ENCODE results near the gene ZNF292.

ZNF292 gene

GRCh38 chr6:87203448-87204023, 48.2 kb downstream of the ZNF292 start:
- Histone ChIP-seq H3K18ac (ENCODE audit: low read length) (no peak overlapping the region), H2BK5ac (ENCODE audit: low read length) (no peak overlapping the region), H2AK5ac (ENCODE audit: low read length) (no peak overlapping the region), H3K79me2 (ENCODE audit: control insufficient read depth, insufficient read depth, low read length) (peaks cover 30% of the 10 kb centered on the region), H3K4ac (ENCODE audit: low read depth, low read length) (no peak overlapping the region), H3K4me3 (ENCODE audit: low read length) (no peak overlapping the region), H3K4me1 (ENCODE audit: control insufficient read depth, low read depth, low read length) (no peaks in the 10 kb centered on the region), H4K8ac (ENCODE audit: low read depth, low read length) (no peak overlapping the region), H3K4me2 (ENCODE audit: low read length) (no peak overlapping the region), H3K9ac (ENCODE audit: low read length) (no peak overlapping the region), H3K23ac (ENCODE audit: low read length) (no peak overlapping the region), H3K27me3 (ENCODE audit: insufficient read depth, low read length, poor library complexity) (no peaks in the 10 kb centered on the region), H3K56ac (ENCODE audit: low read length) (no peak overlapping the region), H3K36me3 (ENCODE audit: control insufficient read depth, insufficient read depth, low read length) (no peaks in the 10 kb centered on the region), H3K79me1 (ENCODE audit: low read length) (peaks cover 8% of the 10 kb centered on the region), H4K5ac (ENCODE audit: low read length) (no peak overlapping the region), H2BK15ac (replicated peaks; ENCODE audit: low read depth) (no peak overlapping the region), H2BK120ac (ENCODE audit: low read depth, low read length) (no peak overlapping the region), H3K27ac (ENCODE audit: low read depth, low read length) (no peak overlapping the region)
- whole genome bisulfite sequencing (ENCODE audit: extremely low coverage, insufficient coverage, low lambda C conversion rate), result no CpG with 5 or more reads among the region's 4 CpGs
- DNase-seq, result no peak

GRCh38 chr6:87209812-87210211, 54.4 kb downstream of the ZNF292 start:
- Histone ChIP-seq H3K79me2 (ENCODE audit: control insufficient read depth, insufficient read depth, low read length) (peaks cover 36% of the 10 kb centered on the region), H2BK120ac (ENCODE audit: low read depth, low read length) (no peak overlapping the region), H4K5ac (ENCODE audit: low read length) (no peak overlapping the region), H4K8ac (ENCODE audit: low read depth, low read length) (no peak overlapping the region), H2BK15ac (replicated peaks; ENCODE audit: low read depth) (no peak overlapping the region), H3K4me2 (ENCODE audit: low read length) (no peak overlapping the region), H3K79me1 (ENCODE audit: low read length) (peaks cover 5% of the 10 kb centered on the region), H2BK5ac (ENCODE audit: low read length) (no peak overlapping the region), H3K9ac (ENCODE audit: low read length) (no peak overlapping the region), H3K36me3 (ENCODE audit: control insufficient read depth, insufficient read depth, low read length) (no peaks in the 10 kb centered on the region), H3K27me3 (ENCODE audit: insufficient read depth, low read length, poor library complexity) (no peaks in the 10 kb centered on the region), H3K4me1 (ENCODE audit: control insufficient read depth, low read depth, low read length) (peaks cover 8% of the 10 kb centered on the region), H3K23ac (ENCODE audit: low read length) (no peak overlapping the region), H3K27ac (ENCODE audit: low read depth, low read length) (no peak overlapping the region), H3K4me3 (ENCODE audit: low read length) (no peak overlapping the region), H3K4ac (ENCODE audit: low read depth, low read length) (no peak overlapping the region), H3K18ac (ENCODE audit: low read length) (no peak overlapping the region), H3K56ac (ENCODE audit: low read length) (no peak overlapping the region), H2AK5ac (ENCODE audit: low read length) (no peak overlapping the region)
- no CpG with 5 or more reads among the region's 3 CpGs for WGBS (ENCODE audit: extremely low coverage, insufficient coverage, low lambda C conversion rate)
- DNase-seq, result no peak

- H3K9ac ChIP-seq (ENCODE audit: low read length), result no peak overlapping the region
- peak; percentile 25 for DNase-seq
- H3K27ac ChIP-seq (ENCODE audit: low read depth, low read length), result no peak overlapping the region
- peaks cover 8% of the 10 kb centered on the region for H3K4me1 ChIP-seq (ENCODE audit: control insufficient read depth, low read depth, low read length)
- no peak overlapping the region for H2BK120ac ChIP-seq (ENCODE audit: low read depth, low read length)
- H3K4ac ChIP-seq (ENCODE audit: low read depth, low read length), result no peak overlapping the region
- H2BK5ac ChIP-seq (ENCODE audit: low read length), result no peak overlapping the region
- H3K27me3 ChIP-seq (ENCODE audit: insufficient read depth, low read length, poor library complexity), result no peaks in the 10 kb centered on the region
- no peak overlapping the region for H4K8ac ChIP-seq (ENCODE audit: low read depth, low read length)
- no CpG with 5 or more reads among the region's 1 CpG for WGBS (ENCODE audit: extremely low coverage, insufficient coverage, low lambda C conversion rate)
- H3K79me1 ChIP-seq (ENCODE audit: low read length), result peaks cover 4% of the 10 kb centered on the region
- H3K4me2 ChIP-seq (ENCODE audit: low read length), result no peak overlapping the region
- H3K36me3 ChIP-seq (ENCODE audit: control insufficient read depth, insufficient read depth, low read length), result no peaks in the 10 kb centered on the region
- no peak overlapping the region for H3K23ac ChIP-seq (ENCODE audit: low read length)
- no peak overlapping the region for H3K56ac ChIP-seq (ENCODE audit: low read length)
- peaks cover 30% of the 10 kb centered on the region for H3K79me2 ChIP-seq (ENCODE audit: control insufficient read depth, insufficient read depth, low read length)
- no peak overlapping the region for H2AK5ac ChIP-seq (ENCODE audit: low read length)
- no peak overlapping the region for H4K5ac ChIP-seq (ENCODE audit: low read length)
- H3K18ac ChIP-seq (ENCODE audit: low read length), result no peak overlapping the region
- no peak overlapping the region for H2BK15ac ChIP-seq (replicated peaks; ENCODE audit: low read depth)
- no peak overlapping the region for H3K4me3 ChIP-seq (ENCODE audit: low read length)
Measured at GRCh38 chr6:87210979-87211378, 55.6 kb downstream of the ZNF292 start.

GRCh38 chr6:87212596-87212995, 57.2 kb downstream of the ZNF292 start:
- Histone ChIP-seq H3K56ac (ENCODE audit: low read length) (no peak overlapping the region), H3K79me1 (ENCODE audit: low read length) (peaks cover 2% of the 10 kb centered on the region), H3K18ac (ENCODE audit: low read length) (no peak overlapping the region), H3K9ac (ENCODE audit: low read length) (no peak overlapping the region), H3K27ac (ENCODE audit: low read depth, low read length) (no peak overlapping the region), H2BK15ac (replicated peaks; ENCODE audit: low read depth) (no peak overlapping the region), H3K36me3 (ENCODE audit: control insufficient read depth, insufficient read depth, low read length) (no peaks in the 10 kb centered on the region), H3K4me3 (ENCODE audit: low read length) (no peak overlapping the region), H4K5ac (ENCODE audit: low read length) (no peak overlapping the region), H2BK120ac (ENCODE audit: low read depth, low read length) (no peak overlapping the region), H3K79me2 (ENCODE audit: control insufficient read depth, insufficient read depth, low read length) (peaks cover 25% of the 10 kb centered on the region), H3K27me3 (ENCODE audit: insufficient read depth, low read length, poor library complexity) (no peaks in the 10 kb centered on the region), H4K8ac (ENCODE audit: low read depth, low read length) (no peak overlapping the region), H2AK5ac (ENCODE audit: low read length) (no peak overlapping the region), H2BK5ac (ENCODE audit: low read length) (no peak overlapping the region), H3K4me2 (ENCODE audit: low read length) (no peak overlapping the region), H3K23ac (ENCODE audit: low read length) (no peak overlapping the region), H3K4ac (ENCODE audit: low read depth, low read length) (no peak overlapping the region), H3K4me1 (ENCODE audit: control insufficient read depth, low read depth, low read length) (peaks cover 8% of the 10 kb centered on the region)
- no peak for DNase-seq

GRCh38 chr6:87213364-87213763, 58.0 kb downstream of the ZNF292 start:
- no peak overlapping the region for H3K4me2 ChIP-seq (ENCODE audit: low read length)
- no peak overlapping the region for H3K27ac ChIP-seq (ENCODE audit: low read depth, low read length)
- H3K4me1 ChIP-seq (ENCODE audit: control insufficient read depth, low read depth, low read length), result peaks cover 8% of the 10 kb centered on the region
- H2BK15ac ChIP-seq (replicated peaks; ENCODE audit: low read depth), result no peak overlapping the region
- H2BK5ac ChIP-seq (ENCODE audit: low read length), result no peak overlapping the region
- H3K79me2 ChIP-seq (ENCODE audit: control insufficient read depth, insufficient read depth, low read length), result peaks cover 25% of the 10 kb centered on the region
- H3K36me3 ChIP-seq (ENCODE audit: control insufficient read depth, insufficient read depth, low read length), result no peaks in the 10 kb centered on the region
- no peaks in the 10 kb centered on the region for H3K27me3 ChIP-seq (ENCODE audit: insufficient read depth, low read length, poor library complexity)
- DNase-seq, result peak; percentile 72
- WGBS (ENCODE audit: extremely low coverage, insufficient coverage, low lambda C conversion rate), result no CpG with 5 or more reads among the region's 5 CpGs
- no peak overlapping the region for H2AK5ac ChIP-seq (ENCODE audit: low read length)
- H3K79me1 ChIP-seq (ENCODE audit: low read length), result peaks cover 2% of the 10 kb centered on the region
- no peak overlapping the region for H2BK120ac ChIP-seq (ENCODE audit: low read depth, low read length)
- H4K8ac ChIP-seq (ENCODE audit: low read depth, low read length), result no peak overlapping the region
- no peak overlapping the region for H4K5ac ChIP-seq (ENCODE audit: low read length)
- H3K9ac ChIP-seq (ENCODE audit: low read length), result no peak overlapping the region
- no peak overlapping the region for H3K18ac ChIP-seq (ENCODE audit: low read length)
- H3K4me3 ChIP-seq (ENCODE audit: low read length), result no peak overlapping the region
- no peak overlapping the region for H3K23ac ChIP-seq (ENCODE audit: low read length)
- H3K4ac ChIP-seq (ENCODE audit: low read depth, low read length), result no peak overlapping the region
- no peak overlapping the region for H3K56ac ChIP-seq (ENCODE audit: low read length)

- Histone ChIP-seq H3K4me2 (ENCODE audit: low read length) (no peak overlapping the region), H3K36me3 (ENCODE audit: control insufficient read depth, insufficient read depth, low read length) (no peaks in the 10 kb centered on the region), H3K23ac (ENCODE audit: low read length) (no peak overlapping the region), H3K18ac (ENCODE audit: low read length) (no peak overlapping the region), H3K9ac (ENCODE audit: low read length) (no peak overlapping the region), H3K4me1 (ENCODE audit: control insufficient read depth, low read depth, low read length) (peaks cover 8% of the 10 kb centered on the region), H4K5ac (ENCODE audit: low read length) (no peak overlapping the region), H3K27me3 (ENCODE audit: insufficient read depth, low read length, poor library complexity) (no peaks in the 10 kb centered on the region), H3K27ac (ENCODE audit: low read depth, low read length) (no peak overlapping the region), H3K79me1 (ENCODE audit: low read length) (peaks cover 2% of the 10 kb centered on the region), H4K8ac (ENCODE audit: low read depth, low read length) (no peak overlapping the region), H2BK120ac (ENCODE audit: low read depth, low read length) (no peak overlapping the region), H2BK15ac (replicated peaks; ENCODE audit: low read depth) (no peak overlapping the region), H3K79me2 (ENCODE audit: control insufficient read depth, insufficient read depth, low read length) (peaks cover 20% of the 10 kb centered on the region), H3K4ac (ENCODE audit: low read depth, low read length) (no peak overlapping the region), H2BK5ac (ENCODE audit: low read length) (no peak overlapping the region), H3K56ac (ENCODE audit: low read length) (no peak overlapping the region), H3K4me3 (ENCODE audit: low read length) (no peak overlapping the region), H2AK5ac (ENCODE audit: low read length) (no peak overlapping the region)
- DNase-seq, result no peak
Measured at GRCh38 chr6:87214831-87215230, 59.5 kb downstream of the ZNF292 start.

Data from mesendoderm (in vitro differentiated cells).